Progenitor cell of endocrine pancreas (in vitro differentiated cells): Measurements from ENCODE around the gene EFEMP2. TPM values are rescaled to one million over a fixed set of nuclear protein-coding genes. Genes with fewer than 3 reads are reported as not detected.
A peak's percentile ranks its signal among the peaks of the same experiment; 100 is the strongest.

Experiments
- DNase-seq: peaks from one replicate; pipeline ENCODE4 v3.0.0; 2021; ENCODE audit warnings: low spot score; ENCODE audit not compliant: unreplicated experiment
- H3K27ac Mint-ChIP-seq: 2 replicates; pipeline ENCODE4 v1.8.0; 2021; ENCODE audit warnings: mild to moderate bottlenecking, moderate library complexity, mixed read lengths
- H3K27me3 Mint-ChIP-seq: 2 replicates; pipeline ENCODE4 v1.8.0; 2021; ENCODE audit warnings: mixed read lengths
- H3K36me3 Mint-ChIP-seq: 2 replicates; pipeline ENCODE4 v1.8.0; 2022; ENCODE audit warnings: mixed read lengths; ENCODE audit not compliant: insufficient read depth
- H3K4me1 Mint-ChIP-seq: 2 replicates; pipeline ENCODE4 v1.8.0; 2021; ENCODE audit warnings: low read depth, mixed read lengths
- H3K4me3 Mint-ChIP-seq: 2 replicates; pipeline ENCODE4 v1.8.0; 2021; ENCODE audit warnings: low read depth, mild to moderate bottlenecking, moderate library complexity, mixed read lengths
- H3K9me3 Mint-ChIP-seq: 2 replicates; pipeline ENCODE4 v1.8.0; 2021; ENCODE audit warnings: low read depth, mixed read lengths
- total RNA-seq: library from RNA; stranded (reverse); gene quantifications from 2 replicates; pipeline ENCODE4 v1.2.1, GENCODE V29; 2021
- TF ChIP-seq, protein P1 (sequence below): fragments of 200-600 bp; sonication (generic); IDR thresholded peaks from one replicate; pipeline ENCODE4 v1.5.0; 2021; ENCODE audit warnings: antibody characterized with exemption, mild to moderate bottlenecking; ENCODE audit not compliant: unreplicated experiment

The EFEMP2 gene
- total RNA-seq, 1 donor from 2014 or later: 90.5 TPM

DNA sequence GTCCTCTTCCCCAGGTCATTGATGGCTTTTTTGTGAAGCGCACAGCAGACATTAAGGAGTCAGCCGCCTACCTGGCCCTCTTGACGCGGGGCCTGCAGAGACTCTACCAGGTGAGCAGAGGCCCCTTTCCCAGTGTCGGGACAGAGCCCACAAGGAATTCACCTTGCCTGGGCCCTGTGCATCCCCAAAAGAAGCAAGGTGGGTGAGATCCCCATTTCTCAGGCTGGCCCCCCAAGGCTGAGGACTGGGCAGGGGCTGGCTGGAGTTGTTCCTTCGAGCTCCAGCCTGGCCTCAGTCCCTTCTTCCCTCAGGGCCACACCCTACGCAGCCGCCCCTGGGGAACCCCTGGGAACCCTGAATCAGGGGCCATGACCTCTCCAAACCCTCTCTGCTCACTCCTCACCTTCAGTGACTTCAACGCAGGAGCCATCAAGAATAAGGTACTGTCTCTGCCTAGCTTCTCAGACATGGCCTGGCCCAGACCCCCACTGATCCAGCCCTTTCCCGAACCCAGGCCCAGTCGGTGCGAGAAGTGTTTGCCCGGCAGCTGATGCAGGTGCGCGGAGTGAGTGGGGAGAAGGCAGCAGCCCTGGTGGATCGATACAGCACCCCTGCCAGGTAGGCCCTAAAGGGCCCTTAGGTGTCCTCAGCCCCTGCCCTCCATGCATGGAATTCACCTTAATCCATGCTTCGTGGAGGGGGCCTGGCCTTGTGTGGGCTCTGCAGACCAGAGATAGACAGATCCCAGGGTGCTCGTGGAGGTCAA is 7.7 kb downstream of the EFEMP2 start:
- H3K27ac Mint-ChIP-seq: peak overlapping the region; percentile 69
- no peaks in the 10 kb centered on the region for H3K27me3 Mint-ChIP-seq
- TF ChIP-seq, protein P1, sequence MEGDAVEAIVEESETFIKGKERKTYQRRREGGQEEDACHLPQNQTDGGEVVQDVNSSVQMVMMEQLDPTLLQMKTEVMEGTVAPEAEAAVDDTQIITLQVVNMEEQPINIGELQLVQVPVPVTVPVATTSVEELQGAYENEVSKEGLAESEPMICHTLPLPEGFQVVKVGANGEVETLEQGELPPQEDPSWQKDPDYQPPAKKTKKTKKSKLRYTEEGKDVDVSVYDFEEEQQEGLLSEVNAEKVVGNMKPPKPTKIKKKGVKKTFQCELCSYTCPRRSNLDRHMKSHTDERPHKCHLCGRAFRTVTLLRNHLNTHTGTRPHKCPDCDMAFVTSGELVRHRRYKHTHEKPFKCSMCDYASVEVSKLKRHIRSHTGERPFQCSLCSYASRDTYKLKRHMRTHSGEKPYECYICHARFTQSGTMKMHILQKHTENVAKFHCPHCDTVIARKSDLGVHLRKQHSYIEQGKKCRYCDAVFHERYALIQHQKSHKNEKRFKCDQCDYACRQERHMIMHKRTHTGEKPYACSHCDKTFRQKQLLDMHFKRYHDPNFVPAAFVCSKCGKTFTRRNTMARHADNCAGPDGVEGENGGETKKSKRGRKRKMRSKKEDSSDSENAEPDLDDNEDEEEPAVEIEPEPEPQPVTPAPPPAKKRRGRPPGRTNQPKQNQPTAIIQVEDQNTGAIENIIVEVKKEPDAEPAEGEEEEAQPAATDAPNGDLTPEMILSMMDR: no peak
- DNase-seq: no peak
- H3K36me3 Mint-ChIP-seq: peaks cover 12% of the 10 kb centered on the region
- H3K9me3 Mint-ChIP-seq: no peaks in the 10 kb centered on the region
- H3K4me3 Mint-ChIP-seq: no peak overlapping the region
- H3K4me1 Mint-ChIP-seq: peaks cover 8% of the 10 kb centered on the region

- no peak overlapping the region for H3K27ac Mint-ChIP-seq
- no peaks in the 10 kb centered on the region for H3K9me3 Mint-ChIP-seq
- no peak for DNase-seq
- peaks cover 12% of the 10 kb centered on the region for H3K36me3 Mint-ChIP-seq
- H3K27me3 Mint-ChIP-seq: no peaks in the 10 kb centered on the region
- H3K4me1 Mint-ChIP-seq: peaks cover 10% of the 10 kb centered on the region
- TF ChIP-seq, protein P1: no peak
- H3K4me3 Mint-ChIP-seq: no peak overlapping the region
These were observed 8.5 kb downstream of the EFEMP2 start for GRCh38 chr11:65863889-65864705.

DNA sequence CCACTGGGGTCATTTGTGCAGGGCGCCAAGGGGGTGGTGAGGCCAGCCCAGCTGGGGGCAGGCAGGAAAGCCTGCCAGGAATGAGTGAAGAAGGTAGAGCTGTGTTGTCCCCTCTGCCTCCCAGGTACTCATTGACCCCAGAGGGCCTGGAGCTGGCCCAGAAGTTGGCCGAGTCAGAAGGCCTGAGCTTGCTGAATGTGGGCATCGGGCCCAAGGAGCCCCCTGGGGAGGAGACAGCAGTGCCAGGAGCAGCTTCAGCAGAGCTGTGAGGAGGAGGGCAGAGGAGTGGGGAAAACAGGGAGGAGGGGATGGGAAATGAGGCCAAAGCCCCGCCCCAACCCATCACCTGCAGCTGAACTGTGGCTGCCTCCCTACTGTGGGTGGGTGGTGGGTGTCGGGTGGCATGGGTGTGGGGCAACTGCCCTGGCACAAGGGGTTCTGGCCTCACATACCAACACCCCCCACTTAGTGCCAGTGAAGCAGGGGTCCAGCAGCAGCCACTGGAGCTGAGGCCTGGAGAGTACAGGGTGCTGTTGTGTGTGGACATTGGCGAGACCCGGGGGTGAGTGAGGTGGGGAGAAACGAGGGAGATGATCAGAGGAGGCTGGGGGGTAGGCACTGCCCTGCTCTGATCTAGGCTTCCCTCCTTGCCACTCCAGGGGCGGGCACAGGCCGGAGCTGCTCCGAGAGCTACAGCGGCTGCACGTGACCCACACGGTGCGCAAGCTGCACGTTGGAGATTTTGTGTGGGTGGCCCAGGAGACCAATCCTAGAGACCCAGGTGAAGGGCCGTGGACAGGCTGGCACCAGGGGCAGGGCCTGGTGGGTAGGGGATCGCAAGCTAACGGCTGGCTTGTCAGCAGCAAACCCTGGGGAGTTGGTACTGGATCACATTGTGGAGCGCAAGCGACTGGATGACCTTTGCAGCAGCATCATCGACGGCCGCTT is 9.4 kb downstream of the EFEMP2 start:
- TF ChIP-seq, protein P1: no peak
- no peaks in the 10 kb centered on the region for H3K9me3 Mint-ChIP-seq
- peak overlapping the region; percentile 42 for H3K27ac Mint-ChIP-seq
- peaks cover 12% of the 10 kb centered on the region for H3K36me3 Mint-ChIP-seq
- DNase-seq: no peak
- H3K4me1 Mint-ChIP-seq: peaks cover 16% of the 10 kb centered on the region
- H3K27me3 Mint-ChIP-seq: no peaks in the 10 kb centered on the region
- H3K4me3 Mint-ChIP-seq: no peak overlapping the region

DNA sequence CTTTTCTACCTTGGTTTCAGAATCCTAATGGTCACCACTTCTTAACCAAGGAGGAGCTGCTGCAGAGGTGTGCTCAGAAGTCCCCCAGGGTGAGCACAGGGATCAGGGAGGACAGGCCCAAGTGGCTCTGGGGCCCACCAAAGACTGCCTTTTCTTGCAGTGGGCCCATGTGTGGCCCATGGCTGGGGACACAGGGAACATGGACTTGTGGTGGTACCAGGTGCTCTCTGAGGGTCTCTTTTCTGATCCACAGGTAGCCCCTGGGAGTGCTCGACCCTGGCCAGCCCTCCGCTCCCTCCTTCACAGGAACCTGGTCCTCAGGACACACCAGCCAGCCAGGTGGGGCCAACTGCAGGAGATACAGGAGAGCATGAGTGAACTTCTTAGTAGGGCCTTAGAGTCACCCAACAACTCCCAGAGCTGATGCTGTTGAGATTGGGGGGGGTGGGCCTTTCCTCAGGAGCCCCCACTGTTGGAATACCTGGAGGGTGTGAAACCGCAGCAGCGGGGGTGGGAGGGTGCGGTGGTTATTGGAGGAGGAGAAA is 10.3 kb downstream of the EFEMP2 start:
- H3K9me3 Mint-ChIP-seq: no peaks in the 10 kb centered on the region
- H3K27ac Mint-ChIP-seq: peak overlapping the region; percentile 42
- TF ChIP-seq, protein P1: no peak
- H3K4me1 Mint-ChIP-seq: peaks cover 16% of the 10 kb centered on the region
- H3K4me3 Mint-ChIP-seq: no peak overlapping the region
- no peak for DNase-seq
- H3K36me3 Mint-ChIP-seq: peaks cover 10% of the 10 kb centered on the region
- no peaks in the 10 kb centered on the region for H3K27me3 Mint-ChIP-seq
